ENCODE results near the gene ANKRD1.
"Not testable (repeated sequence)": the region's sequence is repeated elsewhere in the genome, so short reads cannot be mapped to it uniquely, and the experiment has no call there.

ANKRD1 gene

GRCh38 chr10:90911133-90912051, 9.5 kb downstream of the ANKRD1 start:
- DNase-seq = no peak

- DNase-seq = no peak
Measured at GRCh38 chr10:90906596-90906995, 14.3 kb downstream of the ANKRD1 start.

- no peak for DNase-seq
Measured at GRCh38 chr10:90905925-90906324, 15.0 kb downstream of the ANKRD1 start.

- not testable (repeated sequence) for DNase-seq
Measured at GRCh38 chr10:90896916-90897315, 24.0 kb downstream of the ANKRD1 start.

GRCh38 chr10:90893190-90893589, 27.7 kb downstream of the ANKRD1 start:
- no peak for DNase-seq

- DNase-seq = no peak
Measured at GRCh38 chr10:90890347-90890746, 30.5 kb downstream of the ANKRD1 start.

DNA sequence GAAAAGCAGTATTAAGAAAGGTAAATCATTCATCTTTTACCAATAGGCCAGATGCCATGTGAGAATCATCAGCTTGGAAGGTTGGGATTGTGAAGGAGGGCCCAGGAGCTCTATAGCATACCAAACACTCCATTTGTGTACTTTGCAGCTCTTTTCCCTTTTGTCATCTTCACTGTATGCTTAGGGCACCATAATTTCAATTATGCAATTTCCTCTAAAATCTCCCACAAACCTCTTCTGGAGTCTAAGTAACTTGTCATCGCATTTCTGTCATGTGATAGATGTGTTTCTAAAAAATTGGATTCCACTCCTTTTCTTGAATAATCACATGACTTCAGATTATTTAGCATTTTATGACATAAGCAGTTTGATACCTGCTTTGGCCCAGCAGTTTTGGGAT, 31.3 kb downstream of the ANKRD1 start:
- DNase-seq = no peak

DNA sequence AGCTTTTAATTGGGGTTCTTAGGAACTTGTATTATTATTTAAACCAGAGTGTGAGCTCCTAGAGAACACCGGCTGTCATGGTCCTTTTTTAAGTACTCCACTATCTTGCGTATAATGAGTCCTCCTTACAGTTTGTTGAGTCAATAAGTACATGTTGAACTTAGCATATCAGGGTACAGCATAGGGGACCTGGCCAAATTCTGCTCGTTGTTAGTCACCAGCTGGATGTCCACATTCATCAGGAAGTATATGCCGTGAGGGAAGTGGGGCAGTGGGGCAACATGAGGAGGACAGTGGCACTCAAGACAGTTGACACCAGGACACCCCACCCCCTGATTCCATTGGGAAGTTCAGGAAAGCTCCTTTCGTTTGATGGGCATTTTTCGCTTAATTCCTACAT, 32.5 kb downstream of the ANKRD1 start:
- DNase-seq = no peak

DNA sequence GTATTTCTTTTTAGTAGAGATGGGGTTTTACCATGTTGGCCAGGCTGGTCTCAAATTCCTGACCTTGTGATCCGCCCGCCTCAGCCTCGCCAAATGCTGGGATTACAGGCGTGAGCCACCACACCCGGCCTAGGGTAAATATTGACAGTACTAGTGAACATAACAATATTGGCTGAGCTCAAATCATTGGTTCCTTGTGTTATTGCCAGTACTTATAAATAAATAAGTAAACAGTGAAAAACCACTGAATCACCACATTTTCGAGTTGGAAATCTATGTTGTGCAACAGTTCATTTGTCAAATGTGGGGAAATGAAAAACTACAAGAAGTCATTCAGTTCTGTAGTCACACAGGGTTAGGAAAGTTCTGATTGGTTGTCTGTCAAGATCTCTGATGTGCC, 33.3 kb downstream of the ANKRD1 start:
- no peak for DNase-seq

DNA sequence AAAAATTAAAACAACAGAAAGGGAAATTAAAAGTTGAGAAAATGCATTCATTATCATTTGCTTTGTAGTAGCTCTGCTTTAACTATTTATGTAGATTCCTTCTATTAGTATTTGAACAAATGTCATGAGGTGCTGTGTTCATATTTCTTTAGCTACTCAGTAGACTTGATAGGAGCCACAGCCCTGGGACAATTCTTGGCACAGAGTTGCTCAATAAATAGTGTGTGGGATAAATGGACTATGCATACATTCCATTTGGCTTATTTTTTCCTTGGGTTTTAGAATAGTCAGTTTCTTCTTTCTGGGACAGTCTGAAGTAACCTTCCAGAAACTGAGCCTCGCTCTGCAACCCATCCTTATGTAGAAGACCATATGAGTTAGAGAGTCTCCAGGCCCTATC, 35.7 kb downstream of the ANKRD1 start:
- no peak for DNase-seq

- DNase-seq = no peak
Measured at GRCh38 chr10:90884431-90884830, 36.5 kb downstream of the ANKRD1 start.

- DNase-seq = not testable (repeated sequence)
Measured at GRCh38 chr10:90880059-90880719, 40.7 kb downstream of the ANKRD1 start.

DNA sequence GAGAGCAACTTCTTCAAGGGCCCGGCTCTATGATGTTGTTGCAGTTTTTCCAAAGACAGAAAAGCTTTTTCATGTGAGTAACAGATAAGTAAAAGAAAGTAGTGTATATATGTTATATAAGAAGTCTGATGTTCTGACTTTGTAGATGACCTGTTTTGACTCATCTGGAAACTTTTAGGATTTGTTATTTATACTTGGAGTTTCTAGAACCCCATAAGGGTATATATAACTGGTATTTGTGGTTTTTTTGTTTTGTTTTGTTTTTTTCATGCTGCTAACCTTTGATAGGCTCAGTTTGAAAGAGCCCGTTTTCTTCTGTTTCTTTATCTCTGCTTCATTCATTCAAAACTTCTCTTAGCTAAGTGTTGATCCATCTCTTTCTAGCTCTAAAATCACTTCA, 41.8 kb downstream of the ANKRD1 start:
- DNase-seq = no peak

DNA sequence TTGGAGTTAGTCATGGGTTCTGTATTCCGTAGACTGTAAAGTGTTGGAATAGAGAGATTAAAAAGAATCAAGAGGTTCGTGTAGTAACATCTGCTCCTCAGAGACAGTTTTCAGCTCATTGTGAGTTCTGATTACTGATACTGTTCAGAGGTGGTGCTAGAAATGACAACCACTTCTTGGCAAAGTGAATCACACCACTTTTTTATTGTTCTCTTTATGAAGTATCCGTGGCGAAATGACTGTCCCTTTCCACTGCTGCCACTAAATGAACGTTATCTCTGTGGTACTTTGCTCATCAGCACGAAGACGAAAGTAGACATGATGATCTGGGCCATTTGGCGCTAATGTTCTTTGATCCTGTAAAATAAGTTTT, 48.3 kb downstream of the ANKRD1 start:
- no peak for DNase-seq

DNA sequence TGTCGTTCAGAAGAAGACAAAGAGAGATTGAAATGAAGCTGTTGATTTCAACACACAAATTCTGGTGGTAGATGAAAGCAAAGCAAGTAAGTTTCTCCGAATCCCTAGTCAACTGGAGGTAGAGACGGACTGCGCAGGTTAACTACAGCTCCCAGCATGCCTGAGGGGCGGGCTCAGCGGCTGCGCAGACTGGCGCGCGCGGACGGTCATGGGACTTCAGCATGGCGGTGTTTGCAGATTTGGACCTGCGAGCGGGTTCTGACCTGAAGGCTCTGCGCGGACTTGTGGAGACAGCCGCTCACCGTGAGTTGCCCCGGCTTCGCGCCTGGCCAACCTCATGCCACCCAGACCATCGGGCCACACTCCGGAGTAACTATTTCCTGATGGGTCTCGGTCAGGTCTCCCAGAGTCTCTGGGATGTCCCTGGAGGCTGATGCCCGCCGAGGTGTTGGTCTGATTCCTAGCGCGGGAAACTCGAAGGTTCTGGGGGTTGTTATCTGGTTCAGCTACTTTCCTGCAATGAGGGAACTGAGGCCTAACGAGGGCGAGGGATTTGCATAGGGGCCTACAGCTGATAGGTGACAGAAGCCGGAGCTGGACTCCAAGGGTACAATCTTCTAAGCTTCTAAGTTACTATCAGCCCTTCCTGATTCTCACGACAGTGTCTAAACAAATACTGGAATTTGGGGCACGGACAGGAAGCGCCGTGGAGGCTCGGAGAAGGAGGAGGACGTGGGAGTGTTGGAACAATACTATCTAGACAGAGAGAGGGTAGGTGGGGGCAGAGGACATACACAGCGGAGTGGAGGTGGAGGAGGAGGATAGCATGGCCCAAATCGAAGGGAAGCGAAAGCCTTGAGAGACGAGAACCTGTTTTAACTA, 48.9 kb downstream of the ANKRD1 start, which contains the start of gene RPP30:
RPP30 (plus strand) TSS at position 209 of the 882 bp plus-strand sequence; CDS start at position 222, 13 bp downstream.
- DNase-seq = no peak

- no peak for DNase-seq
Measured at GRCh38 chr10:90871279-90871765, 49.6 kb downstream of the ANKRD1 start.

DNA sequence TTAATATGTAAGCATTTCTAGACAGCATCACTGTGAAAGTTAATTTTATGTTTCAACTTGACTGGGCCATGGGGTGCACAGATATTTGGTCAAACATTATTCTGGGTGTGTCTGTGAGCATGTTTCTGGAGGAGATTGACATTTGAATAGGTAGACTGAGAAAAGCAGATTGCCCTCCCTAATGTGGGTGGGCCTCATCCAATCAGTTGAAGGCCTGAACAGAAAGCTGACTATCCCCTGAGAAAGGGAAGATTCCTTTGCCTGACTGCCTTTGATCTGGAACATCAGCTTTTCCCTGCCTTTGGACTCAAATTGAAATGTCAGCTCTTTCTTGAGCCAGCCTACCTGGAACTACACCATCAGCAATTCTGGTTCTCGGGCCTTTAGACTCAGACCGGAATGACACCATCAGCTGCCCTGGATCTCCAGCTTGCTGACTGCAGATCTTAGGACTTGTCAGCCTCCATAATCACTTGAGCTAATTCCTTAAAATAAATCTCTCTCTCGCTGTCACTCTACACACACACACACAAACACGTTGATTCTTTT, 54.8 kb downstream of the ANKRD1 start:
- no peak for DNase-seq

DNA sequence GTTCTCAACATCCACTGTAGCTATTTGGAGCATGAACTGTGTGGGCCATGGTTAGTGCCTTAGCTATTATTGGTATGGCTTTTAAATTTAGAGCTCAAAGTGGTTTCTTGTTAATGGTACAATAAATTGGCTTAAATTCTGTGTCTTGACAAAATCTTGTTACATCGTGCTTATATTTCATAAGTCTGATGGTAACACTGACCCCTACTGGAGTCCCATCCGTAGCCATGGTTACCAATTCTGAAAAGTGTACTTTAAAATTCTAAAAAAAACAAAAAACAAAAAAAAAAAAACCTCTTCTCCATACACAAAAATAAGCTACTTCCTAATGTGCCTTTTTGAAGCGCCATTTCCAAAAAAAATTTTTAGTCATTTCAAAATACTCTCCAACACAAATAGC, 55.5 kb downstream of the ANKRD1 start:
- no peak for DNase-seq

DNA sequence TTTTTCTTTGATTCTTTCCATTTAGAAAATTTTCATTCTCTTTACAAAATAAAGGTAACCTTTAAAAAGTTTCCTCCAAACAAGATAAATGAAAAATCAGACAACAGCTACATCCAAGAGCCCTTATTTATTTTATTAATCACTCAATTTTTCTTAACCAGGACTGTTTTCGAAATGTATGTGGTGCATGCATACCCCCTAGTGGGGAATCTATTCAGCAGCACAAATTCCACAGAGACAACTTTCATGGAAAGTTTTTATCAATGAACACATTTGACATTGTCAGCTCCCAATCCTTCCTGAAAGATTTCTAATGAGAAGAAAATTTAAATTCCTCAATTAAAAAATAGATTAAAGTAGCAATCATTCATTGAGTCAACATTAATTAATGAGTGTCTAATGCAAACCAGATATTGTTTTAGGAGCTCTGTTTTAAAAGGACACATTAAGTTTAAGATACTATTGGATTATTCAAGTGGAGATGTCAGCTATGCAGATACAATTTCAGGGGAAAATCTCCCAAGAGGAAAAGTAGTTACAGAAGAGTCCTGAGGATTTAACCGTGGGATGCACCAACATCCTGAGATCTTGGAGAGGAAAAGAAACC, 57.9 kb downstream of the ANKRD1 start:
- DNase-seq = no peak

Data from DMS79 (cell line).